ENCODE data around the gene ZCCHC7. TPM values are rescaled to one million over a fixed set of nuclear protein-coding genes. Genes with fewer than 3 reads are reported as not detected.

ZCCHC7 gene
- total and polyA plus RNA-seq, 2 of the 8 experiments (the other 6 are each of a cell fraction or from before 2014, with no cell fraction given): 12.2 to 27.5 TPM

DNA sequence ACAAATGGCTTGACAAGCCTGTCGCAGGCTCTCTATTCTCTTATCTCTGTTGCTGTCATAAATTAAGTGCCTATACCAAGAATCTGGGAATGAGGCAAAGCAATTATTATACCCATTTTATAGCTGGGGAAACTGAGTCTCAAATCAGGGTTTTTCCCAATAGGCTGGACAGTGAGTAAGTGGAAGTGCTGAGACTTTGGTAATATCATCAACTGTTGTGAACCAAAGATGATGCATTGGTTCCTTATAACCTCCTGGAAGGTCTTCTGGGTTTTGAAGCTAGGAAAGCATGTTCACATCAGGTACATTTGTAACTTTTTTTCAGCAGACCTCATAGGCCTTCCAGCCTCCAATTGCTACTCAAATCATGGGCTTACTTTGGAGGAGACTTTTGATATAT, 25.6 kb upstream of the ZCCHC7 start:
- Histone ChIP-seq H3K4me3 (ENCODE audit: extremely low read depth in 1 of 4, insufficient read depth in 2 of 4, low read depth in 3 of 4, low read length in 4 of 4) (no peak overlapping the region), H3K56ac (replicated peaks; ENCODE audit: insufficient read length, low read depth, low read length) (no peak overlapping the region), H3K27ac (ENCODE audit: low read depth, low read length) (no peak overlapping the region), H3K14ac (ENCODE audit: insufficient read length) (no peak overlapping the region), H2BK15ac (ENCODE audit: low read length) (no peak overlapping the region), H3K9ac (replicated peaks in 1 of 4; ENCODE audit: extremely low read depth in 1 of 4, low read depth in 3 of 4, low read length in 3 of 4) (no peak overlapping the region), H3K9me3 (ENCODE audit: insufficient read depth in 2 of 2, low read depth in 1 of 2, low read length in 1 of 2) (no peaks in the 10 kb centered on the region), H2BK20ac (ENCODE audit: low read length) (no peak overlapping the region), H3K36me3 (ENCODE audit: control insufficient read depth in 2 of 4, insufficient read depth in 4 of 4, low read length in 3 of 4) (no peaks in the 10 kb centered on the region), H4K8ac (ENCODE audit: extremely low read depth, insufficient read depth, low read length) (no peak overlapping the region), H3K23me2 (ENCODE audit: low read depth, low read length) (no peaks in the 10 kb centered on the region), H3K4me1 (replicated peaks in 1 of 4; ENCODE audit: control insufficient read depth in 3 of 4, insufficient read depth in 4 of 4, low read length in 3 of 4) (no peaks in the 10 kb centered on the region), H2BK12ac (ENCODE audit: low read depth, low read length) (no peak overlapping the region), H3K4ac (replicated peaks; ENCODE audit: insufficient read length, low read depth, low read length) (no peak overlapping the region), H3K23ac (ENCODE audit: insufficient read length) (no peak overlapping the region), H4K20me1 (replicated peaks in 1 of 2; ENCODE audit: control insufficient read depth in 1 of 2, insufficient read depth in 2 of 2, low read length in 2 of 2) (peaks cover 0 to 1% of the 10 kb centered on the region in 2 experiments), H2AK5ac (ENCODE audit: low read depth, low read length) (no peak overlapping the region), H2BK120ac (replicated peaks; ENCODE audit: low read depth, low read length) (no peak overlapping the region), H3K18ac (ENCODE audit: extremely low read depth, low read length) (no peak overlapping the region), H4K91ac (replicated peaks; ENCODE audit: insufficient read length, low read length) (no peak overlapping the region), H3K27me3 (replicated peaks in 1 of 4; ENCODE audit: control insufficient read depth in 3 of 4, extremely low read depth in 1 of 4, insufficient read depth in 3 of 4, low read length in 3 of 4) (no peaks in the 10 kb centered on the region), H2AFZ (ENCODE audit: low read length) (no peak overlapping the region), H3K79me2 (ENCODE audit: control insufficient read depth in 1 of 2, insufficient read depth in 2 of 2, low read length in 2 of 2) (no peaks in the 10 kb centered on the region), H4K5ac (ENCODE audit: insufficient read length, low read depth, low read length) (no peak overlapping the region), H3K79me1 (ENCODE audit: low read depth, low read length) (no peaks in the 10 kb centered on the region), H2BK5ac (ENCODE audit: low read depth, low read length) (no peak overlapping the region), H3K4me2 (ENCODE audit: insufficient read depth in 1 of 2, low read depth in 2 of 2, low read length in 2 of 2) (no peak overlapping the region)
- ChIA-PET POLR2A (ENCODE audit: partially characterized antibody) (interaction anchor here (0.9 kb wide), 1 partner anchor 15 kb away, joined by 4 read pairs; no protein-coding TSS in a partner anchor), CTCF (ENCODE audit: partially characterized antibody) (interaction anchor here (1.0 kb wide), 2 partner anchors 9 to 168 kb away, joined by 3 read pairs; no protein-coding TSS in a partner anchor)
- WGBS, 2 experiments (ENCODE audit: extremely low coverage in 1 of 2, insufficient coverage in 1 of 2, insufficient read length in 1 of 2, insufficient replicate concordance in 2 of 2, low coverage in 1 of 2, low lambda C conversion rate in 2 of 2, missing lambda C conversion rate in 1 of 2): 90% methylated on average over 1 of the region's 1 CpG; no CpG with 5 or more reads in 1 of the 2 experiments
- no peak for TF ChIP-seq RBBP5 (IDR thresholded peaks at IDR 0.05; ENCODE audit: borderline replicate concordance, low read depth, low read length)
- TF ChIP-seq NANOG (IDR thresholded peaks at IDR 0.05; ENCODE audit: insufficient read depth, low read depth, low read length, poor library complexity, severe bottlenecking): no peak
- no peak for TF ChIP-seq KDM1A (IDR thresholded peaks at IDR 0.05; ENCODE audit: borderline replicate concordance, low read length)
- TF ChIP-seq PHF8 (conservative IDR thresholded peaks at IDR 0.05; ENCODE audit: low read depth, low read length): no peak
- no peak for TF ChIP-seq GTF2F1 (IDR thresholded peaks at IDR 0.05; ENCODE audit: borderline replicate concordance, low read depth, low read length)
- no peak for DNase-seq (ENCODE audit: low read depth in 1 of 2, low spot score in 2 of 2)
- no peak for FAIRE-seq
